Kidney epithelial cell (primary cell): ENCODE data around the gene HAUS7. TPM values are rescaled to one million over a fixed set of nuclear protein-coding genes. Genes with fewer than 3 reads are reported as not detected.

Experiments
- DNase-seq: peaks from one replicate; pipeline ENCODE4 v3.0.0-alpha.2; 2010; ENCODE audit warnings: low read depth
- H3K27me3 ChIP-seq: 2 replicates; pipeline ENCODE4 v1.6.0; 2011; ENCODE audit warnings: low read length; ENCODE audit not compliant: control insufficient read depth, insufficient read depth
- H3K36me3 ChIP-seq: 2 replicates; pipeline ENCODE4 v1.5.1; 2011; ENCODE audit warnings: low read length; ENCODE audit not compliant: control insufficient read depth, insufficient read depth
- H3K4me3 ChIP-seq: 2 replicates; pipeline ENCODE4 v1.5.1; 2011; ENCODE audit warnings: low read depth, mild to moderate bottlenecking, control low read depth, low read length
- total RNA-seq: library from RNA; depleted of rRNA; stranded (reverse); fragments of >200 nt; gene quantifications from 2 replicates; pipeline ENCODE4 v1.2.3, GENCODE V29; 2015
- TF ChIP-seq, protein P1 (sequence below): IDR thresholded peaks from 2 replicates; pipeline ENCODE4 v1.5.1; 2011; ENCODE audit warnings: mild to moderate bottlenecking, moderate library complexity, low read length, control low read depth, inconsistent platforms; ENCODE audit not compliant: insufficient read depth, poor library complexity, severe bottlenecking

Gene HAUS7
- total RNA-seq, 1 donor from 2014 or later, result 25.8 TPM

DNA sequence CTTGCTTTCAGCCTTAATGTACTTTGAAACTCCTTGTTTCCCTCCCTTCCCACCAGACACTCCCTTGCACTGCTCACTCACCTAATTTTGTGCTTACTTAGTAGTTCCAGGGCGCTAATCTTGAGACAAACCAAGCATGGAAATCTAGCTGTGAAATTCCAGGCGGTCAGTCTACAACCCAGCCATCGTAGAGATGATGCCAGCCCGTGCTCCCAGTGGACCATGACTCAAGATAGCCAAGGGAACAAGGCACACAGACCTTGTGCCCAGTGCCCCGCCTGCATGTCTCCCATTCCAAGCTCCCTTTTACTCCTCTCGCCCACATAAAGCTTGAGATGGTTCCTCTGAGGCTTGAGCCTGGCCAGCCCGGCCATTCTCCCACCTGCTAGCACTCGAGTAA, 35.6 kb downstream of the HAUS7 start:
- no peak for DNase-seq

GRCh38 chrX:153433781-153434285, 36.5 kb downstream of the HAUS7 start:
- H3K27me3 ChIP-seq, result peaks cover 4% of the 10 kb centered on the region
- H3K4me3 ChIP-seq, result no peak overlapping the region
- no peaks in the 10 kb centered on the region for H3K36me3 ChIP-seq
- TF ChIP-seq, protein P1, sequence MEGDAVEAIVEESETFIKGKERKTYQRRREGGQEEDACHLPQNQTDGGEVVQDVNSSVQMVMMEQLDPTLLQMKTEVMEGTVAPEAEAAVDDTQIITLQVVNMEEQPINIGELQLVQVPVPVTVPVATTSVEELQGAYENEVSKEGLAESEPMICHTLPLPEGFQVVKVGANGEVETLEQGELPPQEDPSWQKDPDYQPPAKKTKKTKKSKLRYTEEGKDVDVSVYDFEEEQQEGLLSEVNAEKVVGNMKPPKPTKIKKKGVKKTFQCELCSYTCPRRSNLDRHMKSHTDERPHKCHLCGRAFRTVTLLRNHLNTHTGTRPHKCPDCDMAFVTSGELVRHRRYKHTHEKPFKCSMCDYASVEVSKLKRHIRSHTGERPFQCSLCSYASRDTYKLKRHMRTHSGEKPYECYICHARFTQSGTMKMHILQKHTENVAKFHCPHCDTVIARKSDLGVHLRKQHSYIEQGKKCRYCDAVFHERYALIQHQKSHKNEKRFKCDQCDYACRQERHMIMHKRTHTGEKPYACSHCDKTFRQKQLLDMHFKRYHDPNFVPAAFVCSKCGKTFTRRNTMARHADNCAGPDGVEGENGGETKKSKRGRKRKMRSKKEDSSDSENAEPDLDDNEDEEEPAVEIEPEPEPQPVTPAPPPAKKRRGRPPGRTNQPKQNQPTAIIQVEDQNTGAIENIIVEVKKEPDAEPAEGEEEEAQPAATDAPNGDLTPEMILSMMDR, result no peak
- DNase-seq, result no peak

More for the DNA sequence above, 35.6 kb downstream of the HAUS7 start:
- no peak overlapping the region for H3K4me3 ChIP-seq
- H3K27me3 ChIP-seq, result peaks cover 4% of the 10 kb centered on the region
- H3K36me3 ChIP-seq, result no peaks in the 10 kb centered on the region
- TF ChIP-seq, protein P1, result no peak

- no peak for DNase-seq
- TF ChIP-seq, protein P1, result no peak
- H3K36me3 ChIP-seq, result no peaks in the 10 kb centered on the region
- no peak overlapping the region for H3K4me3 ChIP-seq
- H3K27me3 ChIP-seq, result peaks cover 4% of the 10 kb centered on the region
Measured at GRCh38 chrX:153433161-153433680, 37.2 kb downstream of the HAUS7 start.

- no peaks in the 10 kb centered on the region for H3K36me3 ChIP-seq
- H3K27me3 ChIP-seq, result peaks cover 4% of the 10 kb centered on the region
- DNase-seq, result no peak
- TF ChIP-seq, protein P1, result no peak
- no peak overlapping the region for H3K4me3 ChIP-seq
Measured at GRCh38 chrX:153430796-153431195, 39.6 kb downstream of the HAUS7 start.

GRCh38 chrX:153426204-153426603, 44.2 kb downstream of the HAUS7 start:
- TF ChIP-seq, protein P1, result no peak
- Histone ChIP-seq H3K27me3 (no peaks in the 10 kb centered on the region), H3K4me3 (no peak overlapping the region), H3K36me3 (no peaks in the 10 kb centered on the region)
- no peak for DNase-seq

DNA sequence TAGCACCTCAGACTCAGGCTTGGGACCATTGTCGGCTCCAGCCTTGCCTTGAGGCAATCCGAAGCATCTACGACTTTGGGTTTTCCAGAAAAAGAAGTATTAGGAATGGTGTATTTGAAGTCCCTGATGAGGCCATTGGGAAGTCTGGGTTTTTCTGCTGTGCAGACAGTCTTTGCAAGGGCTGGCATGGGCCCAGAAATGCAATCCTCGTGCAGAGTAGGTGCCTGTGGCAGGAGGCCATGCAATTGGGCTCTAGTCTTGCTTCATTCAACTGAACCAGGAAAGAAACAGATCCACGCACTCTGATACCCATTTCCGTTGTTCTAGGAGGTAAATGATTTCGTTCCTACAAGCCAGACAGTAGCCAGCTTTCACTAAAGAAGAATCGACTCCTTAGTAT, 46.7 kb downstream of the HAUS7 start:
- DNase-seq, result no peak
- H3K4me3 ChIP-seq, result no peak overlapping the region
- TF ChIP-seq, protein P1, result no peak
- no peaks in the 10 kb centered on the region for H3K36me3 ChIP-seq
- H3K27me3 ChIP-seq, result no peaks in the 10 kb centered on the region
